NCI-H2107 treated with DMSO at 0.1 percent for 48 hours (cell line): ENCODE data around the gene DDOST.
A peak's percentile ranks its signal among the peaks of the same experiment; 100 is the strongest.

Source experiments
- DNase-seq: peaks from one replicate; lab custom pipeline; 2025; ENCODE audit not compliant: unreplicated experiment; lab: John Stamatoyannopoulos, UW

The DDOST gene

DNA sequence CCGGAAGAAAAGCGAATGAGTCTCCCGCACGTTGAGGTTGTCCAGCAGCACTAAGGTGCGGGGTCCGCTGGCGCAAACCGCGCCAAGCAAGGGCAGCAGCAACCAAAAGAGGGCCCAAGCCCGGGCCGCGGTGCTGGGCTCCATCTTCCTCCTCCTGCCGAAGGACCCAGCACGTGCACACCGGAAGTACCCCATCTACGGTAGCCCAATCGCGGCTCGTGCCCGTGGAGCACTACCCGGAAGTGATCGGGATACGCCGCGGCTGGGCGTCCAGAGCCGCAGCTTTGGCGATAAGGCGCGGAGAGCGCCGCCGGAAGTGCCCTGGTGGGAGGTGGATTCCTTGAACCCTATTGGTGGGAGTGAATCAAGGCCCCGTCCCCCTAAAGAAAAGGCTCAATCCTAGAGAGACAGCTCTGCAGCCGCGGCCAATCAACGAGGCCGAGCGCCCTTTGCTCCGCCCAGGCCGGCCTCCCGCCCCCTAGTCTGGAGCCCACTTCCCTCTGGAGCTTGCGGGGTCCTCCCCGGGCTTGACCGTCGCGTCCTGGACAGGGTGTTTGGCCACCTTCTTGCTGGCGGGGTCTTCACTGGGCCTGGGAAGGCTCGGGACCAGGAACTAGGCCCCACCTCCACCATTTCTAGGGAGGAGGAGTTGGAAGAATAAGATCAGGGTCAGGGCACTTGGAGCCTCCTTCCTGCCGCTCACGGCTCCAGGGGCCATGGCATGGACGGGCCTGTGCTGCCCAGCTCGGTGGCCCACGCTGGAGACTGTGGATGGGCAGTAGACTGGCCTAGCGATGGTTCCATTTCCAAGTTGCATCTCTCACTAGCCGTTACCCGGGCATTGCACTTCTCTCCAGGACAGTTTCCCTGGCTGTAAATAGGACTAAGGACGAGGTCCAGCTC, at the start of gene DDOST:
DDOST (minus strand) TSS at position 163 of the 903 bp plus-strand sequence; CDS start at position 144, 19 bp downstream.
- peak; percentile 90 for DNase-seq

DNA sequence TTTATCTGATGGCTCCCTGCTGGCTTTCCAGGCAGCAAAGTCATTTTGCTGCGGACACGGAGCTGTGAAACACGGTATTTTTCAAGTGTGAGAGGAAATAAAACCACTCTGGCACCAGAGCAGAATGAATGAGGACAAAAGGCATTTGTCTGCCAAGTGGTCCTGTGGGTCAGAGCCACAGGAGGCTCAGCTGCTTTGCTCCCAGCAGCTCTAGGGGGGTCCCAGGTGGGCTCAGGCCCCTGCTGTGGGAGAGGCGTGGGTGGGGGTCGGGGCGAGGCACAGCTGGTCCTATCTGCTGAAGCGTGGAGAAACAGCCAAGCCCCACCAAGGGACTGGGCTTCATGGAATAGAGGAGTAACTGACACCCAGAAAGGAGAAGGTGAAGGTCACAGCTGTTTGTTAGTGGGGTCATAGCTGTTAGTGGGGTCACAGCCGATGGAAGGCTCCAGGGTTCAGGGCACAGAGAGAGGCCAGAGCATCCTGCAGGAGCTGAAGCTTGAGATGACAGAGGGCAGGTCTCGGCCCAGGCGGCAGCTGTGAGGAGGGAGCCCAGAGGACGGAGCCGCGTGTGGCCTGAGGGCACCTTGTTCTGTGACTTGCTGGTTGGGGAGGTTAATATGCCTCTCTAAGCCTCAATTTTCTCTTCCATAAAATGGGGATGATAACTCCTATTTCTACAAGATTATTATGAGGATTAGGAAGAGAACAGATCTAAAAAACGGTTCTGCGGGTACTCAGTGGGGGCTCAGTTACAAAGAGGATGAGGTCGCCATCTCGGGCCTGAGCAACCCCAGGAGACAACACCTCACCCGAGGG, 49.5 kb upstream of the DDOST start:
- peak; percentile 57 for DNase-seq

DNA sequence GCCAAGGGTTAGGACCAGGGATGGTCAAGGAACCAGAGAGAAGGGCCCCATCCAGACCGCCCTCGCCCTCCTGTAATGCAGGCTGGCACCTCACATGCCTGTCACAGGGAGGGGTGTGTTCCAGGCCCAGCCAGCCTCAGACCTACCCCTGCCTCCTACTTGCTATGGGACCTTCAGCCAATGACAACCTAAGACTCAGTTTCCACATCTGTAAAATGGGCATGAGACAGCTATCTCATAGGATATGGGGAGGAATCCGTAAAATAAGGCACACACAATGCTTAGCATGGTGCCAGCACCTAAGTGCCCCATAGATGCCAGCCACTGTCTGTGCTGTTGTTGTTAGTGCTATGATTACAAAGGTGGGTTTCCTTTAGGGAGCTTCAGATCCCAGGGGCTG, 48.7 kb upstream of the DDOST start:
- no peak for DNase-seq

DNA sequence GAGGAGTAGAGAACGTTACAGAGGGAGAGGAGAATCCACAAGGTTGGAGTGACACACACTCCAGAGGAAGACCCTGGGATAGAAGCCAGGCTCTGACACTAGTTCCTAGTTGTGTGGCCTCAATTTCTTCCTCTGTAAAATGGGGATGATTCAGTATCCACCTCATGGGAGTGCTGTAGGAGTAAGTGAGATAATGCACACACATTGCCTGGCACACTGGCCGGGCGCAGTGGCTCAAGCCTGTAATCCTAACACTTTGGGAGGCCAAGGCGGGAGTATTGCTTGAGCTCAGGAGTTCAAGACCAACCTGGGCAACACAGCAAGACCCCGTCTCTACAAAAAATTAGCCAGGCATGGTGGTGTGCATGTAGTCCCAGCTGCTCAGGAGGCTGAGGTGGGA, 47.7 kb upstream of the DDOST start:
- DNase-seq = no peak

DNA sequence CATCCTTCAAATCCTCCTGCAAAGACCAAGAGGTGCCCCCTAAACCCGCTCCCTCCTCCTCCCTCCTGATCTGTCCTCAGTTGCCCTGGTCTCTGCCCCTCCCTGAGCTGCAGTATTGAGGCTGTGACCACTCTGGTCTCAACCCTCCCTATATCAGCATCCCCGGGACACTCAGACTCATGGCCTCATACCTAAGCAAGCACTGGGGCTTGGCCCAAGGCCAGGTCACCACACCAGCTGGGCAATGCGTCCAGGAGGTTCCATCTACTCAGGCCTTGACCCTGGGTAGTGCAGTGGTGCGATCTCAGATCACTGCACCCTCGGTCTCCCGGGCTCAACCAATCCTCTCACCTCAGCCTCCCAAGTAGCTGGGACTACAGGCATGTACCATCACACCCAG, 46.9 kb upstream of the DDOST start:
- no peak for DNase-seq

DNA sequence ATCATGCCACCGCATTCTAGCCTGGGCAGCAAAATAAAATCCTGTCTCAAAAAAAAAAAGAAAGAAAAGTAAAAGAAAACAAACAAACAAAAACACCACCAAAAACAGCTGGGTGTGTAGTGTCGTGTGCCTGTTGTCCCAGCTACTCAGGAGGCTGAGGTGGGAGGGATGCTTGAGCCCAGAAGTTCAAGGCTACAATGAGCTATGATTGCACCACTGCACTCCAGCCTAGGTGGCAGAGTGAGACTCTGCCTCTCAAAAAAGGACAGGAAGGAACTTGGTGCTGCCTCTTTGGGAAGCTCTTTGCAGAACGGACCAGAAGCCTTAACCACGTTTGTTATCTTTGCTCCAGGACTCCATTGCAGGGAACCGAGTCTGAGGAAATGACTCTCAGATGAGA, 45.7 kb upstream of the DDOST start:
- DNase-seq = no peak

DNA sequence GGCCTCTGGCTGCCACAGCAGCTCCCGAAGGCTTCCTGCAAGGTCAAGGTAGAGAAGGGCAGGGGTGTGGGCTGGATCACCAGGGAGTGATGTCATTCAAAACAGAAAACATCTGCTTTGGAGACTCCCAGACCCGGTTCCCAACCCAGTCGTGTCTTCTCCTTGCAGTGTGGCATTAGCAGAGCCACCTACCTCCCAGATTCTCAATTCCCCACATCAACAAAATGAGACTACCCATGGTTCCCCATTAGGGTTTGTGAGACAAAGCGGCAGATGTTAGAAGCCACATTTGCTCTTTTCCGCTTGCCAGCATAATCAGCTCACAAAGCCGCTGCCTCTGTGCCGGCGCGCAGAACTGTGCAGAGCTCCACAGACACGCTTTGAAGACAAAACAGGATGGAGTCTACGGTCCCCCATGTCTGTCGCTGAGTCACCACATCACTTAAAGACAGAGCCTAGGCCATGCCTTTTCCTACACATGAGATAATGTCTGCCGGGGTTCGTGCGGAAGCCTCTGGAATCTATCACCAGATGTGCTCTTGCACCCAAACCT, 44.1 kb upstream of the DDOST start:
- DNase-seq = no peak

DNA sequence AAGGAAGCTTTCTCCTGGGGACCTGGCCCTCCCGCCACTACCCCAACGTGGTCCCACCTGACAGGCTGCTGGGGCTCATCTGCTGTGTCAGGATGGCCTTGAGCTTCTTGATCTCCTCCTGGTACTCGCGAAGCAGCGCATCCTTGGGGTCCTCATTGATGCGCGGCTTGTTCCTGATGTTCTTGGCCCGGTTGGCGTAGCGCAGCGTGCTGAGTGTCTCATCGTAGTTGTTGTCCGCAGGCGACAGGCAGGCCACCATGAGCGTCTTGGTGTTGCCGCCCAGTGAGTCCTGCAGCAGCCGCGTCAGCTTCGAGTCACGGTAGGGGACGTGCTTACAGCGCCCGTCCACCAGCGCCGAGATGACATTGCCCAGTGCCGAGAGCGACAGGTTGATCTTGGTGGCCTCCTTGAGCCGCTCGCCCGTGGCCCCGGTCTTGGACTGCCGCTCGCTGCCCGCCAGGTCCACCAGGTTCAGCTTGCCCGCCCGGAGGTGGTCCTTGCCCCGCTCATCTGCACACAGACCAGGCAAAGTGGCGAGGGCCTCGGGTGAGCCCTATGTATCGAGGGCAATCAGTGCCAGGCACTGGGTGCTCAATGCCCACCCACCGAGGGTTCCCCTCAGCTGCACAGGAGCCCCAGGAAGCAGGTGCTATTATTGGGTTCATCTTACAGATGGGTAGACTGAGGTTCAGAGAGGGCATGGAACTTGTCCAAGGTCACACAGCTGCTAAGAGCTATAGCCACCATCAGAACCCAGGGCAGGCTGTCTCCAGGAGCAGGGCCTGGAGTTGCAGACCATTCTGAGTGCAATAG, 43.4 kb upstream of the DDOST start:
- DNase-seq = no peak

DNA sequence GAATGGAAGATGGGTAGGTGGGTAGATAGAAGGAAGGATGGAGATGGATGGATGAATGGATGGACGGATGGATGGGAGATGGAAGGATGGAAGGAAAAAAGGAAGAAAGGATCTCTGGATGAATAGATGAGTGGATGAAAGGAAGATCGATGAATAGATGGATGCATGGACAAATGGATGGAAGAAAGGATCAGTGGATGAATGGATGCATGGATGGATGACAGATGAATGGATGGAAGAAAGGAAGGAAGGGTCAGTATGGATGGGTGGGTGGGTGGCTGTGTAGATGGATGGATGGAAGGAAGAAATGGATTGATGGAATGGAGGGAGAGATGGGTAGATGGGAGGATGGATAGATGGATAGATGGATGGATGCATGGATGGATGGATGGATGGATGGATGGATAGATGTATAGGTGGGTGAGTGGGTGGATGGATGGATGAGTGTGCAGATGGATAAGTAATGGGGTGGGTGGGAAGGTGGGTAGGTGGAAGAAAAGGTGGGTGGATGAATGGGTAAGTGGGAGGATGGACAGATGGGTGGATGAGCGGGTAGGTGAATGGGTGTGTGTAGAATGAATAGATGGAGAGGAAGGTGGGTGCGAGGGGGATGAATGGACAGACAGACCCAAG, 42.1 kb upstream of the DDOST start:
- no peak for DNase-seq

DNA sequence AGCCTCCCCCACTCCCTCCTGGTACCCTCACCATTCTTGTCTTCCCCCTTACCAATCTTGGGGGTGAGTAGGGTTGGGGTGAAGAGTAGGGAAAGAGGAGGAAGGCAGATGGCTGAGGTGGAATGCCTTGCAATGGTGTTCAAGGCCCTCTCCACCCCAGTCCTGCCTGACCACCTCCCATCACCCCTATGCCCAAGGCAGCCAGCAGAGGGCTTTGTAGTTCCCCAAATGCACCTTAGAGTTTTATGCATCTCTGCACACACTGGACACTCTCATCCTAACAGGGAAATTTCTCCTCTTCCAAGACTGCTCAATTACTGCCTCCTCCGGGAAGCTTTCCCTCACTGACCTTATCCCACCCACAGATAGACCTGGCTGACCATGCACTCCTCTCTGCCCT, 41.2 kb upstream of the DDOST start:
- DNase-seq = no peak

DNA sequence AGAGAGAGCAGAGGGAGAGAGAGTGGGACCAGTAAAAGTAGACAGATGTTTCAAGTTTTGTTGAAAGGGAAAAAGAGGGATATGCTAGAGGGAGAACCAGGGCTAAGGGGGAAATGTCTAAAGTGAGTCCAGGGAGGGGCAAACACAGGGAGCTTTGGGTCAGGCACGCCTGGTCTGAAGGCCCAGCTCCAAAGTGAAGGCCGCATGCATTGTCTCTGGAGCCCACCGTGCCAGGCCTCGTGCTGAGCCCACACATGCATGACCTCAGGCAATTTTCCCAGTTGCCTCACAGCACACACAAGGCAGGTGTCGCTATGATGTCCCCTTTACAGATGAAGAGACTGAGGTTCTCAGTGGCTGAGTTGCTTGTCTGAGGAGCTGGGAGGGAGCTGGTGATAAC, 40.7 kb upstream of the DDOST start:
- DNase-seq = no peak

DNA sequence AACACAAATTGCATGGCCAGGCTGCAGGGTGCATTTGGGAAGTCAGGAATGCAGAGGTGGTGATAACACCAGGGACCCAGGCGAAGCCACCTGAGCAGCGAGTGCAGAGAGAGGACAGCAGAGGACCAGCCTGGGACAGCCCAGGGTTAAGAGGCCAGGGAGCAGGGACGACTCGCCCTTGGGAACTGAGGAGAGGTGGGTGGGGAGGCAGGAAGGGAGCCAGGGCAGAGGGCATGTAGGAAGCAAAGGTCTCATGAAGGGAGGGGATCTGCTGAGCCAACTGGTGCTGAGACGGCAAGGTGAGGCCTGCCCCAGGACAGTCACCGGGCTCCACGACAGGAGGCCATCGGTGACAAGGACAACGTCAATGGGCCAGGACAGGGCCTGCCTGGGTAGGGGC, 40.3 kb upstream of the DDOST start:
- DNase-seq = no peak

DNA sequence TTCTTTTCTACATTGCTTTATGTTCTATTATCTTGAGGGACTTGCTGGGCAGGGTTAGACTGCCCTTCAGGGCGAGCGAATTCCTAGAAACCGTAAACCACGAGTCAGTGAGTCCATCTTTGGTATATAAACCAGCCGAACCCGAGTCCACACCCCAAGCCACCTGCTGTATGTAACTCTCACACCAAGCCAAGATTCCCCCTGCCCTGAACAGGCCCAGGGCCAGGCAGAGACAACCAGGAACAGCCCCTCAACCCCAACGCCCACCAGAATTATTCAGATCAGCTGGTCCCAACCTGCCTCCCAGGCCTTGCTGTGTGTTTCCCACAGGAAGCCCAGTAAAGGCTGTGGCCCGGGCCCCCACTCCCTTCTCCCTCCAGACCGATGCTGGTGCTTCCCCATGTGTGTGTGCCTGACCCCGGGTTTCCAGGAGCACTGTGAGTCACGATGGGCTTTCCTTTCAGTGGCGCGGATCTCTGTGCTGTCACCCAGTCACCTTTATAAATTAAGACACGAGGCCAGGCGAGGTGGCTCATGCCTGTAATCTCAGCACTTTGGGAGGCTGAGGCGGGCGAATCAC, 39.6 kb upstream of the DDOST start:
- no peak for DNase-seq

DNA sequence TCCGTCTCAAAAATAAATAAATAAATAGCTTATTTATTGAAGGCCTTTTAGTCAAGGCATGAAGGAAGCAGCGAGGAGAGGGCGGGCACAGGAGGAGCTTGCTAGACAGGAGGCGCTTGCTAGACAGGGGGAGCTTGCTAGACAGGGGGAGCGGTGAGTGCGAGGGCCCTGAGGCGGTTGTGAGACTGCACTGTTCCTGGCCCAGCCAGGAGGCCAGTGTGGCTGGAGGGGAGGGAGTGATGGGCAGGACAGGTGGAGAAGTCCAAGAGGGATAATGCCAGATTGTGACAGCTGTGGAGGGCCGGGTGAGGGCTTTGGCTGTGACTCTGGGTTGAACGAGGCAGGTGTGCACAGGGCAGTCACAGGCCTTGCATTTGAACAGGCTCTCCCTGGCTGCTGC, 38.4 kb upstream of the DDOST start:
- DNase-seq = no peak

DNA sequence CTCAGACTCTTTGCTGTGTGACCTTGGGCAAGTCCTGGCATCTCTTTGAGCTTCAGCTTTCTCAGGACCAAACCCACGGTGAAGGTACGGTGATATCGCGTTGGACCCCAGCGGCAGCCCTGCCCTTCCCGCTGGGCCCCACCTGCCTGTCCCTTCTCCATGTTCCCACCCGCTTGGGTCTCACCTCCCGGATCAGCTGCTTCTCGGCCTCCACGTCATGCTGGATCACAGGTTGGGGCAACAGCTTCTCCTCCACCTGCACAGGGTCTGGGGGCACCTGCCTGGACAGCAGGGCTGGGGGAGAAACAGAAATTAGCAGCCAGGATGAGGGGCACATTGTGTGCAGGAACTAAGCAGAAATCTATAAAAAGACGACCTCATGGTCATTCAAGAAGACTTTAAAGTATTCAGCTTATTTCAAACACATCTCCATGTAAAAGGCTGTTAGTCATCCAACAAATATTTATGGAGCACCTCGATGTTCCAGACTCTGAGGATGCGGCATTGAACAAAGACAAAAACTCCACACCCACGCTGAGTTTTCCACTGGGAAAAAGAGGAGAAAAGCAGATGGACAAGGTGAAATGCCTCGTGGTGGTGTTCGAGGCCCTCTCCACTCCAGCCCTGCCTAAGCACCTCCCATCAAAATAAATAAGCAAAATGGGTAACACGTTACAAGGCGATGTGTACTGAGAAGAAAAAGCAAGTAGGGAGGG, 37.2 kb upstream of the DDOST start:
- DNase-seq = no peak

DNA sequence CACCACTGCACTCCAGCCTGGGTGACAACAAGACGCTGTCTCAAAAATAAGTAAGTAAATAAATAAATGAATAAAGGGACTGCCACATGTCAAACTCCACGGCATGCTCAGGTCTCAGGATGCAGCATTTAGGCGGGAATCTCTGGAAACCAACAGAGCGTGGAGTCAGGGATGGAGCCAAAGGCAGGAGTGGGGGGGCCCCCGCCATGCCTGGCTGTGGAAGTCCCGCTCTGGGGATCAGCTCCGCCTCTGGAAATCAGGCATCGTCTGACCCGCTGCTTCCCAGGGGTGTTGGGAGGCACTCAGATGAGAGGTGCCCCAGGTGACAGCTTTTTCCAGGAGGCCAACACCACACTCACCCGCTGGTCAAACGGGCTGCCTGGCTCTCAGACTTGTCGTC, 36.4 kb upstream of the DDOST start:
- DNase-seq = no peak

DNA sequence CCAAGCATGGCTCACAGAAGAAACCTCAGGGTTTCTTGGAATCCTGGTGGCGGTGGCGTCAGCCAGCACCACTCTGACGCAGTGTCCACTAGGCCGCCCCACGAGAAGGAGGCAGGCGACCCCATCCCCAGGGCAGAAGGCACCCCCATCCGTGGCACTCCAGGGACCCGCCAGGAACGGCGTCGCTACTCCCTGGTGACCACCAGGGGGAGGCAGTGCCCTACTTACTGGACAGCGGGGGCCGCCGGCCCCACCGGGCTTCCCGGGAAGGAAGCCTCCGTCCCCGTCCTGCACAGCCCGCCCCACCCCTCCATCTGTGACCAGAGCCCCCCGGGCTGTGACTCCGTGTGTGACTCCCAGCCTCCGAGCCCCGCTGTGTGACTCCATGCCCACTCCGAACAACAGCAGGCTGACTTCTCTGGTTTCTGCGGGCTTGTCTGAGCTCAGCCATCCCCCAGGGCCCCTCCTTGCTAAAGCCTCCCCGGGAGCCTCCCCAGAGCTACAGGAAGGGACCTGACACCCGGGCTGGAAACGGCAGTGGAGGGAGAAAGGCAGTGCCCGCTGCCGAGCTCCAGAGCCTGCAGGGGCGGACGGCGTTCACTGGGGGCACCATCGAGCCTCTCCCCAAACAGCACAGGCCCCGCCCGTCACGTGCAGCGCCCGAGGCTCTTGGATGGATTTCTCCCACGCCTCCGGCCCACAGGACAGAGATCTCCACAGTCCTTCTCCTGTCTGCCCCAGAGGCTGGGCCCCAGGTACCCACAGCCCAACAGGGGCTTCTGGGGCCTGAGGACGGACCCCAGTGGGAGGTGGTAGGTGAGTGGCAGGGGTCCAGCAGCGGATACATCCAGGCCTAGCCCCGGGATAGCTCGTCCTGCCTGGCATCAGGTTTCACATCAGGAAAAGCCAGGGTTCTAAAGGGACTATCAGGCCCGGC, 35.5 kb upstream of the DDOST start:
- peak; percentile 78 for DNase-seq

DNA sequence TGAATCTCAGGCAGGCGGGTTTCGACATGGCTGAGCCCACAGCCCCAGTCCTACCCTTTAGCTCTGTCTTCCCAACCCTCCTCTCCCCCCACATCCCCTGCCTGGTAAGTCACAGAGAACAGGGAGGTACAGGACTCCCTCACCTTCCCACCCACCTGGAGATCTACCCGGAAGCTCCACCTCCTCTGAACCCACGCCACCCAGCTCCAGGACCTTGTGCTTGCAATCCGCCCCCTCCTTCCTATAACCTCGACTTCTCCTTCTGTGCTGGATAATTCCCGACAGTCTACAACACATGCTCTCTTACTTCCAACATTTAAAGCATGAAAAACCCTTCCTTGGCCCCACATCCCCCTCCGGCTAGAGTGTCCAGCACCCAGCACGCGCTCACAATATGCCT, 34.3 kb upstream of the DDOST start:
- DNase-seq = no peak

DNA sequence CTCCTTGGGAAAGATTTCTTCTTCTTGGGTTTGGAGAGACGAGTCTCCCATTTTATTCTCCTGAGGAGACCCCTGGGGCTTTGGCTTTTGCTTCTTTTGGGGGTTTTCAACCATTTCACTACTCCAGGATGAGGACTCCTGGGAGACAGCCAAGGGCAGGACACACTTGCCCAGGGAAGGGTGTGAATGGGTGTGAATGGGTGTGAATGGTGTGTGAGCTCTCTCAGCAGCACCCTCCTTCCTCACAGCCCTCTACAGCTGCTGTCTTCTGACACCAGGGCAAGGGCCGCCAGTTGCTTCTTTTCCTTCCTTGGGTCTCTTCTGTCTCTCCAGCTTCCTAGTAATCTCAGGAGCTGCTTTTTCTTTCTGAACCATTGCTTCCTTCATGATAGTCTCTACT, 32.5 kb upstream of the DDOST start:
- no peak for DNase-seq
